Testis (tissue), 2 donors: Measurements from ENCODE around the gene POLH.

Source experiments
- CTCF ChIP-seq, 3 experiments: fragments of 450-650 bp in 2 of 3; fragments of 200-600 bp in 1 of 3; sonication (generic) in 1 of 3; IDR thresholded peaks; one replicate each; pipeline ENCODE4 v1.5.1; 2016 to 2019; ENCODE audit warnings: antibody characterized with exemption in 3 of 3, mild to moderate bottlenecking in 2 of 3, moderate library complexity in 1 of 3
- POLR2A ChIP-seq: fragments of 450-650 bp; IDR thresholded peaks from one replicate; pipeline ENCODE4 v1.6.1; 2017; ENCODE audit warnings: antibody characterized with exemption, mild to moderate bottlenecking, moderate library complexity

- TF ChIP-seq POLR2A (no peak), CTCF (IDR thresholded peaks at IDR 0.05) (no peak)
These were observed 55.1 kb downstream of the POLH start for GRCh38 chr6:43630980-43631619.
